PC-9 (cell line): ENCODE data around the gene NTM.

Experiments used
- EZH2 ChIP-seq: fragments of 200-600 bp; sonication (generic); IDR thresholded peaks from 2 replicates; pipeline ENCODE4 v1.8.0; 2017; ENCODE audit warnings: antibody characterized with exemption, low read depth
- TF ChIP-seq, protein P1 (sequence below): fragments of 200-600 bp; sonication (generic); conservative IDR thresholded peaks from 2 replicates; pipeline ENCODE4 v1.6.1; 2017; ENCODE audit warnings: mixed run types, antibody characterized with exemption, mild to moderate bottlenecking, moderate library complexity

DNA sequence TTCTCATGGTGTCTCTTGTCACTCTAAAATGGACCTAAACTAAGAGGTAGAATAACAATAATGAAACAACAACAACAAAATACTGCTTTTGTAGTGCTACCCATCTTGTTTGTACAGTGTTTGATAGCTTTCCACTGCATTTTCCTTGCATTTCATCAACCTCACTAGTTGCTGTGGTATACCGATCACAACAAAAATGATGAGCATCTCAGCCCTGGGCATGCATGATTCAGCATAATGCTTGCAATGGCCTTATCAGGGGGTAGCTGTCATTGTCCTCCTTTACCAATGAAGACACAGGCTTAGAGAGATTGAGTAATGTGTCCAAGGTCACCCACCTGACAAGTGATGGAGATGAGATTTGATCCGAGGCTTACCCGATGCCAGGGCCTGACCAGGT lies 682.5 kb downstream of the NTM start:
- TF ChIP-seq, protein P1, sequence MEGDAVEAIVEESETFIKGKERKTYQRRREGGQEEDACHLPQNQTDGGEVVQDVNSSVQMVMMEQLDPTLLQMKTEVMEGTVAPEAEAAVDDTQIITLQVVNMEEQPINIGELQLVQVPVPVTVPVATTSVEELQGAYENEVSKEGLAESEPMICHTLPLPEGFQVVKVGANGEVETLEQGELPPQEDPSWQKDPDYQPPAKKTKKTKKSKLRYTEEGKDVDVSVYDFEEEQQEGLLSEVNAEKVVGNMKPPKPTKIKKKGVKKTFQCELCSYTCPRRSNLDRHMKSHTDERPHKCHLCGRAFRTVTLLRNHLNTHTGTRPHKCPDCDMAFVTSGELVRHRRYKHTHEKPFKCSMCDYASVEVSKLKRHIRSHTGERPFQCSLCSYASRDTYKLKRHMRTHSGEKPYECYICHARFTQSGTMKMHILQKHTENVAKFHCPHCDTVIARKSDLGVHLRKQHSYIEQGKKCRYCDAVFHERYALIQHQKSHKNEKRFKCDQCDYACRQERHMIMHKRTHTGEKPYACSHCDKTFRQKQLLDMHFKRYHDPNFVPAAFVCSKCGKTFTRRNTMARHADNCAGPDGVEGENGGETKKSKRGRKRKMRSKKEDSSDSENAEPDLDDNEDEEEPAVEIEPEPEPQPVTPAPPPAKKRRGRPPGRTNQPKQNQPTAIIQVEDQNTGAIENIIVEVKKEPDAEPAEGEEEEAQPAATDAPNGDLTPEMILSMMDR, result no peak
- no peak for TF ChIP-seq EZH2
